Aorta (tissue), 5 donors: ENCODE results near the gene KIAA1210. TPM values are rescaled to one million over a fixed set of nuclear protein-coding genes. Genes with fewer than 3 reads are reported as not detected.

Experiments
- ATAC-seq: fragments of 200-7000 bp; cut with Tn5 transposase; one replicate; pipeline ENCODE4 v1.9.1; 2022; ENCODE audit warnings: moderate library complexity; ENCODE audit not compliant: low FRiP score
- DNase-seq, 2 donors: peaks; one replicate each; pipeline ENCODE4 v3.0.0-alpha.2; 2020
- H3K27ac ChIP-seq, 2 donors: one replicate each; pipeline ENCODE4 v1.5.1; 2013; ENCODE audit warnings: low read length in 2 of 2, mild to moderate bottlenecking in 2 of 2, moderate library complexity in 2 of 2, control low read depth in 1 of 2, inconsistent platforms in 1 of 2, low read depth in 1 of 2
- H3K27me3 ChIP-seq, 2 donors: one replicate each; pipeline ENCODE4 v1.6.1; 2013; ENCODE audit warnings: control low read depth in 1 of 2, low read length in 1 of 2, mild to moderate bottlenecking in 1 of 2, moderate library complexity in 1 of 2; ENCODE audit not compliant: insufficient read depth in 2 of 2, control insufficient read depth in 1 of 2
- H3K36me3 ChIP-seq, 2 donors: one replicate each; pipeline ENCODE4 v1.6.1; 2013; ENCODE audit warnings: control low read depth in 1 of 2, low read length in 1 of 2, mild to moderate bottlenecking in 1 of 2; ENCODE audit not compliant: insufficient read depth in 2 of 2, control insufficient read depth in 1 of 2
- H3K4me1 ChIP-seq, 2 donors: one replicate each; pipeline ENCODE4 v1.6.1; 2013; ENCODE audit warnings: low read length in 2 of 2, control low read depth in 1 of 2, mild to moderate bottlenecking in 1 of 2, moderate library complexity in 1 of 2; ENCODE audit not compliant: insufficient read depth in 2 of 2, control insufficient read depth in 1 of 2
- H3K4me3 ChIP-seq, 2 donors: one replicate each; pipeline ENCODE4 v1.5.1; 2013; ENCODE audit warnings: low read length in 2 of 2, control low read depth in 1 of 2, mild to moderate bottlenecking in 1 of 2
- H3K9me3 ChIP-seq: one replicate; pipeline ENCODE4 v1.6.1; 2013; ENCODE audit warnings: mild to moderate bottlenecking, low read length; ENCODE audit not compliant: control insufficient read depth
- WGBS, 2 donors: extraction: QIAGEN DNeasy Blood & Tissue Kit; methylation state at CpG; one replicate each; pipeline ENCODE4 v1.1.7; 2013; 5-methylcytosine and 5-hydroxymethylcytosine counted together
- intact Hi-C, 2 donors: fragments of 100-400 bp; cut with DNase I; formaldehyde crosslinking; loops; one replicate each; pipeline versions ENCODE4 v1.14.2 to v1.15.0; 2022
- polyA plus RNA-seq, 2 donors: library from polyadenylated mRNA; stranded (reverse); fragments of 200-250 nt; gene quantifications; one replicate each; pipeline ENCODE4 v1.2.3, GENCODE V29; 2013
- total RNA-seq, 2 donors: library from RNA; stranded (reverse); fragmentation: NEBNext Ultra II Directional; extraction: Animal tissue kit (Norgen Biotek cat#: 25700); gene quantifications; one replicate each; pipeline ENCODE4 v1.2.1, GENCODE V29; 2021
- donor health status: healthy with polysubstance abuse.
- donor health status: Bipolar disorder and iron deficiency.
- donor health status: DM: no; HTN: no; CAD: no.
- donor health status: DM: no; HTN: no; CAD: no.
- donor health status: DM: yes; HTN: yes; CAD: no.

KIAA1210 gene
- total and polyA plus RNA-seq, 4 donors: not detected

DNA sequence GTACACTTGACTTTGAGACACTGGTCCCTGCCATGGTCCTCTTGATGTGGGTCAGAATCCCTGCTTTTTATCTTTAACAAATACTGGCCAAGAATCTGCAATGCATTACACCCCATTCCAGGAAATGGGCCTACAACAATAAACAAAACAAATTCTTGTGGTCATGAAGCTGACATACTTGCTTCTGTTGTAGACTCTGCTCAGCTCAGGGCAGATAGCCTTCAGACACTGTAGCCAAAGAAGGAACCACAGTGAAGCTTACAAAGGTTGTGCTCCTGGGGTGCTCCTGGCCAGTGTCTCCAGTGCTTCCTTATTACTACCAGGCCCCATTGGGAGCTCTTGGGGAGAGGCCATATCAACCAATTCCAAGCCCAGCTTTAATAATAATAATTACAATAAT lies 21.8 kb downstream of the KIAA1210 start:
- Histone ChIP-seq H3K4me3 (no peak overlapping the region), H3K27me3 (no peaks in the 10 kb centered on the region), H3K36me3 (no peaks in the 10 kb centered on the region), H3K4me1 (no peaks in the 10 kb centered on the region), H3K27ac (no peak overlapping the region), H3K9me3 (no peaks in the 10 kb centered on the region)
- intact Hi-C loops: no loop called here
- ATAC-seq (no peak), DNase-seq (no peak)

DNA sequence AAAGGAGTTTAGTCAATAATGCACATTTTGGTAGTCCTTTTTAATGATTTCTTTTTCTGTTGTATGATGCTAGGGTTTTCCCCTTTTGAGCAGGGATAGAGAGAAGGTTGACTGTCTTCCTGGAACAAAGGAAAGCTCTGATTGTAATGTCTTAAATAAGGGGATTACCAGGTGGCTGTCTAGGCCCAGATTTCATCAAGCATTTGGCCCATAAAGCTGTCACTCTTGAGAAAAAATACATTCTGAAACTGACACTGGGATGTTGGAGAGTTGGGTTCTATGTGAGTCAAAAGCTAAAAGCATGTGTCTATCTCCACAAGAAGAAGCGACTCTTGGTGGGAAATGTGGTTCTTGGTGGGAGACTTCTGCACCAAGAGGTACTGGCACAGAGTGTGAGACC lies 26.4 kb downstream of the KIAA1210 start:
- intact Hi-C loops: no loop called here
- Histone ChIP-seq H3K9me3 (no peaks in the 10 kb centered on the region), H3K36me3 (no peaks in the 10 kb centered on the region), H3K4me3 (no peak overlapping the region), H3K4me1 (no peaks in the 10 kb centered on the region), H3K27me3 (no peaks in the 10 kb centered on the region), H3K27ac (no peak overlapping the region)
- 75 to 96% methylated on average over 1 of the region's 1 CpG for WGBS, 2 donors
- ATAC-seq (no peak), DNase-seq (no peak)

DNA sequence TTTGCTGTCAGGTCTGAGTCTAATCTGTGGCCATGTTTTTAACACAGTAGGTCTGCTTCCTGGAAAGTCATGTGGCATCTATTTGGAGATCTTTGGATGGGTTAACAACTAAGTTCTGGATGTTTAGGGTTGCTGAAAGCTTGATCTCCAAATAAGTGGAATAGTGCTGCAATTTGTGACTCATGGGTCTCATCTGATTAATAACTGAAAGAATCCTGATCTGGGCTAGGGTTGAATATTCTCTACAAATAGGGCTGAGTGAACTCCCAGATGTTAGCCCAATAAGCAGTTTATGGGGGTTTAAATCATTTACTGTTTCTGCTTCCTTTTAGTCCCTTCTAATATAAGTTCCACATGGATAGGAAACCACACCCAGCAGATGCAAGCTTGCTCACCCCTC lies 31.7 kb downstream of the KIAA1210 start:
- Histone ChIP-seq H3K27me3 (no peaks in the 10 kb centered on the region), H3K9me3 (no peaks in the 10 kb centered on the region), H3K4me3 (no peak overlapping the region), H3K27ac (no peak overlapping the region), H3K4me1 (no peaks in the 10 kb centered on the region), H3K36me3 (no peaks in the 10 kb centered on the region)
- DNase-seq: no peak
- intact Hi-C loops: no loop called here
- no peak for ATAC-seq

DNA sequence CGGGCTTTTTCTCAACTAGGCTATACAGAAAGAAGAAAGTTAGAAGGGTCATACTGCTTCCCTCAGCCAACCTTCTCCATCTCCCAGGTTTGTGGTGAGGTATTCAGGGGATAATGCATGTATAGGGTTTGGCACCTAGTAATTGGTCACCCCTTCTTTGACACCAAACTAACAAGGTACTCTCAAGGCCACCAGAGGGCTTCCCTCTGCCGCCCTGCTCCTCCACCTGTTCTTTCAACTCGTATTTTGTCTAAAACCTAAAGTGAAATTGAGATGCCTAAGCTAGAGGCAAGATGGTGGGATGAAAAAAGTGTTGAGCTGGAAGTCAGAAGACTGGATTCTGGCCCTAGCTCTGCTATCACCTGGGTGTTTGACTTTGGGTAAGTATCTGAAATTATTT lies 32.8 kb downstream of the KIAA1210 start:
- DNase-seq (no peak), ATAC-seq (no peak)
- Histone ChIP-seq H3K27ac (no peak overlapping the region), H3K36me3 (no peaks in the 10 kb centered on the region), H3K9me3 (no peaks in the 10 kb centered on the region), H3K4me3 (no peak overlapping the region), H3K27me3 (no peaks in the 10 kb centered on the region), H3K4me1 (no peaks in the 10 kb centered on the region)
- intact Hi-C loops: no loop called here
- WGBS, 2 donors: 52 to 82% methylated on average over 3 of the region's 3 CpGs

DNA sequence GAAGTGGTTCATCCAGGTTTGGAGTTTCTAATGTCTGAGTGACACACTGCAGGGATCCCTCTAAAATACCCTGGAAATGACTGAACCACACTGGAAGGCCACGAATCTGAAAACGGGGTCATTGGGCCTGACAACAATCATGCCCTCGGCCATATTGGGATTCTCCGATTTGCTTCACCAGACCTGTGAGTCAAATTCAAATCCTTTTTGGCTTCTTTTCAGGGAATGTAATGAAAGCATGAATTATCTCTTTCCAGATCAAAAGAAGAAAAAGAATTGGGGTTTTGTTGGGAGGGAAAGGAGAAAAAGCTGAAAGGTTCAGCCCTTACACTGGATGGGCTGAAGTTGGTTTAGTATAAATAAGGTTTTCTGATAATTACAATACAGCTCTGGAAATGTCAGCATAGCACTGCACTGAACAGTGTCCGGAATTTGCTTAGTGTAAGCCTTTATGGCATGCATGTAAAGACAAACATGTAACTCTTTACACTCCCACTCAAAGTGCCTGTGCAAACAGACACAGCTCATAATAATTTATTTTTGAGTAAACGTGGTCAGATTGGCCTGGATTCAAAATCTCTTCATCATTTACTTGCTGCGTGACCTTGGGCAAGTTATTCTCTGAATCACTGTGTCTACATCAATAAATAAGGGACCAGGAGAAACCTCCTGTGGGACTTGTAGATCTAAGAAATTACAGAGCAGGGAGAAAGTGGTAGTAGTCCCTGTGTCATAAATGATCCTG lies 33.4 kb downstream of the KIAA1210 start:
- H3K9me3 ChIP-seq: no peaks in the 10 kb centered on the region
- no peak for ATAC-seq
- H3K27ac ChIP-seq: no peak overlapping the region
- intact Hi-C loops: no loop called here
- no peaks in the 10 kb centered on the region for H3K4me1 ChIP-seq
- H3K4me3 ChIP-seq: no peak overlapping the region
- no peaks in the 10 kb centered on the region for H3K27me3 ChIP-seq
- H3K36me3 ChIP-seq: no peaks in the 10 kb centered on the region
- whole genome bisulfite sequencing, 2 donors: 61 to 68% methylated on average over 7 of the region's 7 CpGs
- DNase-seq: no peak

DNA sequence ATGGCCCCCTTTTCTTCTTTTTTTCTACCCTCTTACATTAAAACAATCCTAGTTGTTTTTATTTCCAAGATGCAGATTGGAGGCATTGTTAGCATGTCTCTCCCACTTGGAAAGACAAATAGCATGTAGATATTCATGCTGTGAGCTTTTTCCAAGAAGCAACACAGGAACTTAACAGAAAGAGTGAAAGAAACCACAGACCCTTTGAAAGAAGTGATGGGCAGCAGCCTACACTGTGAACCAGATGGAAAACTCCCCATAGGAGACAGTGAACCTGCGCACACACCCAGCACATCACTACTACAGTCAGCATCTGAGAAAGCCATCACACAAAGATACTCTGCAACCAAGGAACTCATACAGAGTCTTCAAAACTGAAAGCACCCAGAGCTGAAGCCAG lies 37.0 kb downstream of the KIAA1210 start:
- H3K36me3 ChIP-seq: no peaks in the 10 kb centered on the region
- ATAC-seq (no peak), DNase-seq (no peak)
- H3K27ac ChIP-seq: no peak overlapping the region
- intact Hi-C loops: no loop called here
- H3K9me3 ChIP-seq: no peaks in the 10 kb centered on the region
- H3K4me1 ChIP-seq: no peaks in the 10 kb centered on the region
- 75 to 84% methylated on average over 1 of the region's 1 CpG for WGBS, 2 donors
- no peak overlapping the region for H3K4me3 ChIP-seq
- H3K27me3 ChIP-seq: no peaks in the 10 kb centered on the region

DNA sequence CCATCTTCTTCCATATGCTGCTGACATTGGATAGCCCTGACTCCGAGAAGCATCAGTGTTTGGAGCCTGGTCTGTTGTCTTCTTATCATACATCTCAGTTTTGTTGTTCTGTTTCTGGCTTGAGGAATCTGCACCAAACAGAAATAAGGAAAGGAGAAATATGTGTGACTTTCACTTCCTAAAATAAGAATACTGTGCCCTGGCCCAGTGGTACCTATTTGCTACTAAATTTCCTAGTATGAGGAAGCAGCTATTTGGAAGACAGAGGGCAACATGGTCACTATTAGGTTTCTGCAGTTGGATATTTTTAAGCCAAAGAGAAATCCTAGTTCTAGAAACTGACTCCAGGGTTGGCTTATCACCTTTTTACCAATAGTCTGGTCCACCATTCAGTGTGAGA lies 38.0 kb downstream of the KIAA1210 start:
- no peaks in the 10 kb centered on the region for H3K4me1 ChIP-seq
- no peaks in the 10 kb centered on the region for H3K27me3 ChIP-seq
- H3K27ac ChIP-seq: no peak overlapping the region
- 83 to 96% methylated on average over 1 of the region's 1 CpG for WGBS, 2 donors
- intact Hi-C loops: no loop called here
- H3K9me3 ChIP-seq: no peaks in the 10 kb centered on the region
- ATAC-seq: no peak
- H3K36me3 ChIP-seq: no peaks in the 10 kb centered on the region
- no peak for DNase-seq
- no peak overlapping the region for H3K4me3 ChIP-seq

DNA sequence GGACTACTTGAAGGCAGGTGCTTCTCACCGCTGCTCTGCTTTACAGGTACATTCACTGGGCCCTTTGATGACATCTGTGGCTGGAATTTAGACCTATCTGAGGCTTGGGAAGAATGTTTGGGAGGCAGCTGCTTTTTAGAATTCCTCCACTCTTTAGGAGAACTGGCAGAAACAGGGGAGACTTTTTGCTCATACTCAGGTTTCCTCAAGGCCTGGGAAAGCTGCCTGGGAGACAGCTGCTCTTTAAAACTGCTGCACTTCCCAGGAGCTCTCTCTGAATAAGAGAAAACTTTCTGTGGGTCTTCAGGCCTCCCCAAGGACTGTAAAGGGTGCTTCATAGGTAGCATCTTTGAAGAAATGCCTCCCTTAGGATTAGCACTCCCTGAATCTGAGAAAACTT lies 40.5 kb downstream of the KIAA1210 start:
- H3K9me3 ChIP-seq: no peaks in the 10 kb centered on the region
- no peaks in the 10 kb centered on the region for H3K4me1 ChIP-seq
- no peak for ATAC-seq
- no peaks in the 10 kb centered on the region for H3K36me3 ChIP-seq
- no peak for DNase-seq
- no peak overlapping the region for H3K27ac ChIP-seq
- WGBS, 2 donors: 75 to 93% methylated on average over 1 of the region's 1 CpG
- intact Hi-C loops: no loop called here
- H3K27me3 ChIP-seq: no peaks in the 10 kb centered on the region
- no peak overlapping the region for H3K4me3 ChIP-seq

DNA sequence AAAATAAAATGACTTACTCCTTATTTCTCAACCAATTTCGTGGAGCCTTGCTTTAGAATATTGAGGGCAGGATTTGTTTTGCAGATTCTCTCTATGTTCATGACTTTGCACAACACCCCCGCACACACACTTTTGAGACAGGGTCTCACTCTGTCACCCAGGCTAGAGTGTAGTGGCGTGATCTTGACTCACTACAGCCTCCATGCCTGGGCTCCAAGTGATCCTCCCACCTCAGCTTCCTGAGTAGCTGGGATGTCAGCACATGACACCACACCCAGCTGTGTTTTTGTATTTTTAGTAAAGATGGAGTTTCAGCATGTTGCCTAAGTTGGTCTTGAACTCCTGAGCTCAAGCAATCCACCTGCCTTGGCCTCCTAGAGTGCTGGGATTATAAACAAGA lies 42.8 kb downstream of the KIAA1210 start:
- no peak for ATAC-seq
- intact Hi-C loops: no loop called here
- H3K36me3 ChIP-seq: no peaks in the 10 kb centered on the region
- 72 to 93% methylated on average over 3 of the region's 3 CpGs for WGBS, 2 donors
- DNase-seq: no peak
- no peaks in the 10 kb centered on the region for H3K4me1 ChIP-seq
- H3K27ac ChIP-seq: no peak overlapping the region
- no peaks in the 10 kb centered on the region for H3K9me3 ChIP-seq
- no peaks in the 10 kb centered on the region for H3K27me3 ChIP-seq
- no peak overlapping the region for H3K4me3 ChIP-seq
